ENCODE data around the gene NUMA1. TPM values are rescaled to one million over a fixed set of nuclear protein-coding genes. Genes with fewer than 3 reads are reported as not detected.

Gene NUMA1
- total RNA-seq, 4 donors from 2014 or later = 259 to 342 (median 280) TPM

GRCh38 chr11:72001834-72002591 is 78.3 kb downstream of the NUMA1 start:
- intact Hi-C loops (cut with DNase I) = no loop called here
- H3K4me1 ChIP-seq = peaks cover 0 to 11% of the 10 kb centered on the region in 2 donors
- H3K9me3 ChIP-seq = no peaks in the 10 kb centered on the region
- DNase-seq = no peak
- WGBS, 2 donors = 73 to 75% methylated on average over 10 of the region's 10 CpGs
- H3K27me3 ChIP-seq = no peaks in the 10 kb centered on the region
- no peak for TF ChIP-seq POLR2A (IDR thresholded peaks at IDR 0.05)
- no peak for TF ChIP-seq CTCF (IDR thresholded peaks at IDR 0.05)
- no peak overlapping the region for H3K4me3 ChIP-seq (replicated peaks in 1 of 3)
- H3K36me3 ChIP-seq = peaks cover 44 to 47% of the 10 kb centered on the region in 2 donors
- H3K27ac ChIP-seq = no peak overlapping the region

GRCh38 chr11:72001285-72001684 is 79.1 kb downstream of the NUMA1 start:
- WGBS, 2 donors = 94% methylated on average over 3 of the region's 11 CpGs; no CpG with 5 or more reads in 1 of the 2 donors
- no peak overlapping the region for H3K4me3 ChIP-seq (replicated peaks in 1 of 3)
- DNase-seq = no peak
- peaks cover 0 to 11% of the 10 kb centered on the region in 2 donors for H3K4me1 ChIP-seq
- intact Hi-C loops (cut with DNase I) = no loop called here
- H3K9me3 ChIP-seq = no peaks in the 10 kb centered on the region
- no peak overlapping the region for H3K27ac ChIP-seq
- no peaks in the 10 kb centered on the region for H3K27me3 ChIP-seq
- peaks cover 37 to 39% of the 10 kb centered on the region in 2 donors for H3K36me3 ChIP-seq
- TF ChIP-seq CTCF (IDR thresholded peaks at IDR 0.05) (no peak), POLR2A (IDR thresholded peaks at IDR 0.05) (no peak)

- H3K36me3 ChIP-seq = peaks cover 28 to 30% of the 10 kb centered on the region in 2 donors
- peaks cover 0 to 11% of the 10 kb centered on the region in 2 donors for H3K4me1 ChIP-seq
- 86 to 92% methylated on average over 8 to 9 of the region's 10 CpGs for WGBS, 2 donors
- no peak for TF ChIP-seq CTCF (IDR thresholded peaks at IDR 0.05)
- no peak for TF ChIP-seq POLR2A (IDR thresholded peaks at IDR 0.05)
- no peaks in the 10 kb centered on the region for H3K9me3 ChIP-seq
- H3K27ac ChIP-seq = peak overlapping the region in 2 of 3 donors; percentile 58 to 62
- intact Hi-C loops (cut with DNase I) = no loop called here
- no peaks in the 10 kb centered on the region for H3K27me3 ChIP-seq
- no peak overlapping the region for H3K4me3 ChIP-seq (replicated peaks in 1 of 3)
- no peak for DNase-seq
These were observed 80.0 kb downstream of the NUMA1 start for GRCh38 chr11:72000202-72000867.

GRCh38 chr11:71999798-72000197 is 80.5 kb downstream of the NUMA1 start:
- H3K4me1 ChIP-seq = peaks cover 0 to 11% of the 10 kb centered on the region in 2 donors
- H3K27ac ChIP-seq = peak overlapping the region; percentile 33 to 62 (median 58)
- no peaks in the 10 kb centered on the region for H3K27me3 ChIP-seq
- no peak for DNase-seq
- no peak for TF ChIP-seq CTCF (IDR thresholded peaks at IDR 0.05)
- TF ChIP-seq POLR2A (IDR thresholded peaks at IDR 0.05) = no peak
- H3K4me3 ChIP-seq (replicated peaks in 1 of 3) = no peak overlapping the region
- H3K9me3 ChIP-seq = no peaks in the 10 kb centered on the region
- 73 to 79% methylated on average over 7 to 8 of the region's 8 CpGs for WGBS, 2 donors
- peaks cover 22 to 25% of the 10 kb centered on the region in 2 donors for H3K36me3 ChIP-seq
- intact Hi-C loops (cut with DNase I) = no loop called here

- Histone ChIP-seq H3K4me1 (peaks cover 0 to 11% of the 10 kb centered on the region in 2 donors), H3K27me3 (no peaks in the 10 kb centered on the region), H3K36me3 (peaks cover 18 to 20% of the 10 kb centered on the region in 2 donors), H3K4me3 (replicated peaks in 1 of 3) (no peak overlapping the region), H3K9me3 (no peaks in the 10 kb centered on the region), H3K27ac (peak overlapping the region; percentile 33 to 62 (median 58))
- intact Hi-C loops (cut with DNase I) = no loop called here
- TF ChIP-seq CTCF (IDR thresholded peaks at IDR 0.05) (no peak), POLR2A (IDR thresholded peaks at IDR 0.05) (no peak)
- whole genome bisulfite sequencing, 2 donors = 12 to 31% methylated on average over 2 of the region's 2 CpGs
- peak in 1 of 2 donors; percentile 43 for DNase-seq
These were observed 81.0 kb downstream of the NUMA1 start for GRCh38 chr11:71999362-71999761.
